Stimulated activated CD8-positive, alpha-beta memory T cell treated with anti-CD3 and anti-CD28 coated beads, Interleukin-15, amount 100 ng/mL, for 48 hours (primary cell): Measurements from ENCODE around the gene C7.

ENCODE experiments used
- DNase-seq, 2 donors: peaks; one replicate each; pipeline ENCODE4 v3.0.0-alpha.2; 2020; ENCODE audit warnings: low read depth in 2 of 2

Gene C7

DNA sequence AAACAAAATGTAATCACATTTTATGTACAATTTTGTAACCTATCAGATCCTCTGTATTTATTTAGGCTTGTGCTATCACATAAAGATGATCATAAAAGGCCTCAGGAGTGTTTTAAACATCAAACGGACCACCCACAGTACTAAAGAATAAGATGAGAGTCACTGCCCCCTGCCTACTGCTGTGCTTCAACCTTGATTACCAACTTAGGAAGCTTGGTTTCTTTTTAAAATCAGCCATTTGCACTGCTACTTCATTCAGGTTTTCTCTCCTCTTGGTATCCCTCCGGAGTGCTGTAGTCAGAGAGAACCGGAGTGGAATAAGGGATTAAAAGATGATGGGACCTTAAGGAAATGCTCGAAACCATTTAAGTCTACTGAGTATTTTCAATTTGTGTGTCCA is 6.9 kb downstream of the C7 start:
- DNase-seq, result no peak

DNA sequence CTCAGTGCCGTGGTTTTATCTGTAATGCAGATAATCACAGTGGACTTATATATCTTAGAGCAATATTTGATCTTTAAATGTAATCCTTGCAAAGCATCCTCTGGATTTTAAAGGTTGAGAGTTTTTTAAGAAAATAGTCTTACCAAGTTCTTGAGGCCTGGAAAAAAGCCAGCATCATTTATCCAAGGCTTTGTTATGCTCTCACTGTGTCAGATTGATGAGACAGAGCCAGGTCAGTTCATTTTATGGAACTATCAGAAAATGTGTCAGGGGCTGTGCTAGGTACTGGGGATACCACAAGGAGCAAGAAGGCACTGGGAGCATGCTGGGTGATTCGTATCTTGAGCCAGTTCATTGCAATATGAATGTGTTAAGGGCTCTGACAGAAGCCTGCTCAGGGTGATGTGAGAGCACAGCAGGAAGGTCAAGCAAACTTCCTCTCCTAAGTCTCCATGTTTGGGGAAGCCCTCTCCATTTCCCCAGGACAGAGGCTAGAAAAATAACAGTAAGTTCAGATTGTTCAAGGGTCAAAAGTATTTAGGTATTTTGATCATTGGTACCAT is 19.7 kb downstream of the C7 start:
- no peak for DNase-seq

GRCh38 chr5:40932766-40933165 is 23.5 kb downstream of the C7 start:
- no peak for DNase-seq

- no peak for DNase-seq
Measured at GRCh38 chr5:40937075-40937474, 27.8 kb downstream of the C7 start.

DNA sequence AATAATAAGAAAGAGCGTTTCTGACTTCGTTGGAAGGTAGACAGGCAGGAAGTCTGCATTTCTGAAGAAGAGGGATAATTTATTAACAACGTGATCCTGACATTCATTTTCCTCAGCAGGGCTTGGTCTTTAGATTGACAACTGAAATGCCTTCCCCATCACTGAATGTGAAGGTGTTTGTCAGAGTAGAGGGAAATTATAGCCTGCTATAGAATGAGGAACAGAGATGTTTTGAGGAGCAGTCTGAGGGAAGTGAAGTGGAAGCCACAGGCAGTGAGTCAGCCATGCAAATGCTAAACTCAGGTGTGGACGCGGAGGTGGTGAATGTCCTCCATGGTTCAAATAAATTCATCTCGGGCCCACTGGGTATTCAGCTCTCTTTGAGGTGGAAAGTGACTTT is 30.5 kb downstream of the C7 start:
- DNase-seq, result no peak

DNA sequence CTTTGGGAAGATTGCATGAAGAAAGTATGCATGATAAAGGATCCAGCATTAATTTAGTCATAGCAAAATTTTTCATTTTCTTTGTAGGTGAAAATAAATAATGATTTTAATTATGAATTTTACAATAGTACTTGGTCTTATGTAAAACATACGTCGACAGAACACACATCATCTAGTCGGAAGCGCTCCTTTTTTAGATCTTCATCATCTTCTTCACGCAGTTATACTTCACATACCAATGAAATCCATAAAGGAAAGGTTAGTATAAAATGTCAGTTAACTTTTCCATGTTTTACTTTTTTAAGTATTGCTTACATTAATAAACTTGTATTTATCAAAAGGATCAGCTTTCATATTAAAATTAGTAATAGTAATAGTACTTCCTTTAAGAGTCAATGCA is 35.8 kb downstream of the C7 start:
- no peak for DNase-seq

- no peak for DNase-seq
Measured at GRCh38 chr5:40955313-40955712, 46.0 kb downstream of the C7 start.

GRCh38 chr5:40957048-40957447 is 47.8 kb downstream of the C7 start:
- DNase-seq, result no peak

DNA sequence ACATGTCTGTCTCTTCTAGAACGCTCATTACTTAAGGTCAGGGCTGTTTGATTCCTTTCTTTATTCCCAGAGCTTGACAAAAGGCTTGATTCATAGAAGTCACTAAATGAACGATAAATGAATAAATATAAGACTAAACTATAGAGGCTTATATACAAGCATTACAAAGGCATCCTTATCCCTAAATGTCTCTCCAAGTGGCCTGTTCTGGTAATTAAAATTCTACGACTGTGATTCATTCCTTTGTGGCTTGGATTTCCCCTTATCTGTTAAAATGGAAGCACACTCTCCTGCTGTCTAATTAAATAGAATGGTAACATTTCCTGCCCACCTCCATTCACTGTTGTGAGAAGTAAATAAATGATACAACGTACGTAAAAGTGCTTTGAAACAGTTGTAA is 49.5 kb downstream of the C7 start:
- no peak for DNase-seq

DNA sequence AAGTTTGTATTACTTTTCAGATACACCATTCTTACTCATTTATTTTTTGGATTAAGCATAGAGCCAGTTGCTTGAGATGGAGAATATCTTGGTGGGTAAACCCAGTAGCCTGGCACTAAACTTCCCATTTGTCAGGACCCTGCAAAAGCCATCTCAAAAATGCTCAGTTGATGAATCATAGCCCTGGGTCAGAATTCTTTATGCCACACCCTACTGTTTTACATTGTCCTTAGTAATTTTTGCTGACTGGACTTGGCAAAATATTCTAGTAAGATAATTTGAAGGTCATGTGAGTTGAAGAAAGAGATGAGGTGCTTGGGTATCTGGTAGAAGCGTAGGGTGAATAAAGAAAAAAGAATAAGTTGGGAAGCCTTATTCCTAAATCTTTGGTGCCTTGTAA is 50.7 kb downstream of the C7 start:
- no peak for DNase-seq

GRCh38 chr5:40962207-40962955 is 53.1 kb downstream of the C7 start:
- no peak for DNase-seq

GRCh38 chr5:40972434-40972833 is 63.1 kb downstream of the C7 start:
- no peak for DNase-seq

GRCh38 chr5:40973364-40974004 is 64.2 kb downstream of the C7 start:
- DNase-seq, result no peak

DNA sequence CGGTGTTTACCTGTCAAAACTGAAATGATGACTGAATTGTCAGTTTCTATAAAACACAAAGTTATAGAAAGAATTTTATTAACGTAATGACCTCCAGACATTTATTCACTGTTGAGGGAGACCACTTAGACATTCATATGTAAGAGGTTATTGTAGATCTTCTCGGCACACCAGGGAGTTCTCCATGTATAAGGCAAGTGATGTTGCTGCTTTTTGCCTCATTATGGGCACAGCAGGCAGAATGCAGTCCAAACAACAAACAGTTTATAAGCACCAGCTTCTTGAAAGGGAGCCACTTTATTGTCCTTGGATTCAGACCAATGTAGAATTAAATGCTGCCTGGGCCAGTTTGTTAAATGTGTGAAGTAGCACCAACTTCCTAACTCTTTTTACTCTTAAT is 66.7 kb downstream of the C7 start:
- no peak for DNase-seq

DNA sequence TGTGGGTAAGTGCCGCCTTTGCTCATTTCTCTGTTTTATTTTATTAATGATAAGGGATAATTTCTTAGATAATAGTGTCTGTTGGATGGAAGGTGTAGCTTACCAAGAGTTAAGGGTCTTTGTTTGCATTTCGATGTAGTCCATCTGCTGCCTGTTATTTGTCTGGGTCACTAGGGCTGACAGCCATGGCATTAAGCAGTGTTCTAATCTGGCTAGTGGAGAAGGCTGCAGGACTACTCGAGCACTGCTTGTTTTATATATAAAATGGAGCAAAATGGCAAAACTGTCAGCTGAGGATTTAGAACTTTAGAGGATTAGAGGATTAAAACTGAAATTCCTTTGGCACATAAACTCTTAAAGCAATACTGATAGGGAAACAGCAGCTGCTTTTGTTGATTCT is 67.5 kb downstream of the C7 start:
- DNase-seq, result no peak

- no peak for DNase-seq
Measured at GRCh38 chr5:40981420-40981819, 72.1 kb downstream of the C7 start.

GRCh38 chr5:40983781-40984180 is 74.5 kb downstream of the C7 start:
- no peak for DNase-seq

- DNase-seq, result no peak
Measured at GRCh38 chr5:40984884-40985283, 75.6 kb downstream of the C7 start.

DNA sequence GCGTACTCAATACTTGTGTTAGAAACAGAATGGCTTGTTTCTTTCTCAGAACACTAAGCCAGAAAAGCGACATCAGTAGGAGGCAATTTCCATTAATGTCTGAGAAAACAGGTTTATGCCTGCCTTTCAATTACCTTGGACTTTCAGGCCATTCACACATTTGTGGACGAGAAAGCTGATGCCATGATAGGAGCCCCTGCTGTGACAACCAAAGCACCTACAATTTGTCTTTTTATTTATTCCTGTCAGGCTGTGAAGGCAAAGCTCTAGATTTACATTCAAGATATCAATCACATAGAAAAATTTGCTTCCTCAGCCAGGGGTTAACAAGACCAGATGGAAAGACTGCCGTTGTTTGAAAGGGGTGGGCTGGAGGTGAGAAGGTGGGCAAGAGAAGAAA is 76.2 kb downstream of the C7 start:
- DNase-seq, result no peak

DNA sequence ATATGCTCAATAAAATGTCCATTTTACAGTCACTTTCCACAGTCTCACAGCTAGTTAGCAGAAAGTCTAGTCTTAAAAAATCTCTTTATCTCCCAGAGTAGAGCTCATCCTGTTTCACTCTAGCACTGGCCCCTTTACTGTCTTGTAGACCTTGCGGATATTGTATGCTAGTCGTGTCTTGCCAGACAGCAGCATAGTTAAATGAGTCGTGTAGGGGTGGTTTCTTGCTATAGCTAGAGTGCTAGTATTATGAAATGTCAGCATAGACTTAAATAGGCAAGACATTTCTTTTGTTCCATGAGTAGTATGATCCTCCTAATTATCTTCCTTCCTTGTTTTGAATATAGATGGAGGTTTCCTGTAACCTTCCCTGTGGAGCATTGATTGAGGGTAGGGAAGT is 77.4 kb downstream of the C7 start:
- DNase-seq, result no peak

DNA sequence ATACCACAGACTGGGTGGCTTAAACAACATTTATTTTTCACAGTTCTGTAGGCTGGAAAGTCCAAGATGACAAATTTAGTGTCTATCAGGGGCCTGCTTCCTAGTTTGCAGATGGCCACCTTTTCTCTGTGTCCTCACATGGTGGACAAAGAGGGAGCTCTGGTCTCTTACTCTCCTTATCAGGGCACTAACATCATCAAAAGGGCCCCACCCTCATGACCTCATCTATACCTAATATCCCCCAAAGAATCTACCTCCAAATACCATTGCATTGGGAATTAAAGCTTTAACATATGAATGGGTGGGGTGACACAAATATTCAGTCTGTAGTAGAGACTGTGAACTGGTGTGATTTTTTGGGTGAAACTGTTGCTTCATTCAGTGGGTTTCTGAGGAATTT is 78.1 kb downstream of the C7 start:
- DNase-seq, result no peak

GRCh38 chr5:40988746-40989510 is 79.6 kb downstream of the C7 start:
- no peak for DNase-seq
